Measurements from ENCODE around the gene LAMA1.

- TF ChIP-seq CTCF (IDR thresholded peaks at IDR 0.05 in 2 of 3, conservative IDR thresholded peaks at IDR 0.05 in 1 of 3; ENCODE audit: control insufficient read depth in 2 of 3, extremely low read depth in 1 of 3, insufficient read depth in 1 of 3, low read depth in 3 of 3, low read length in 3 of 3) (no peak), FOXK2 (IDR thresholded peaks at IDR 0.05) (no peak), RCOR1 (conservative IDR thresholded peaks at IDR 0.05; ENCODE audit: low read depth, low read length) (no peak), ASH2L (IDR thresholded peaks at IDR 0.05; ENCODE audit: borderline replicate concordance, low read depth) (no peak)
Measured at GRCh38 chr18:7090771-7091170, 26.8 kb downstream of the LAMA1 start.

Measured in GM12878 (cell line).